CD8-positive, alpha-beta memory T cell (primary cell): Measurements from ENCODE around the gene MAT1A. TPM values are rescaled to one million over a fixed set of nuclear protein-coding genes. Genes with fewer than 3 reads are reported as not detected.
"Not testable (repeated sequence)": the region's sequence is repeated elsewhere in the genome, so short reads cannot be mapped to it uniquely, and the experiment has no call there.

ENCODE experiments used
- CTCF ChIA-PET: fragments of 350-600 bp; sonication (Branson Sonifier 250); formaldehyde crosslinking; loops from one replicate; lab custom pipeline; 2021; ENCODE audit warnings: antibody characterized with exemption; lab: Charles Lee
- POLR2A ChIA-PET: fragments of 350-600 bp; sonication (Branson Sonifier 250); formaldehyde crosslinking; loops from one replicate; lab custom pipeline; 2021; ENCODE audit warnings: antibody characterized with exemption; lab: Charles Lee
- DNase-seq, 5 donors: peaks; one replicate each; pipeline versions ENCODE4 v3.0.0 to v3.0.0-alpha.2; 2020 to 2022; ENCODE audit warnings: mixed read lengths in 1 of 5
- H3K27ac ChIP-seq: one replicate; pipeline ENCODE4 v1.7.0; 2013; ENCODE audit warnings: low read depth, mild to moderate bottlenecking, low read length, moderate library complexity
- H3K27me3 ChIP-seq: 2 replicates; pipeline ENCODE4 v1.7.0; 2013; ENCODE audit warnings: low read length, mild to moderate bottlenecking; ENCODE audit not compliant: insufficient read depth, poor library complexity, severe bottlenecking
- H3K36me3 ChIP-seq: 2 replicates; pipeline ENCODE4 v1.7.0; 2013; ENCODE audit warnings: mild to moderate bottlenecking, low read length, moderate library complexity; ENCODE audit not compliant: insufficient read depth
- H3K4me1 ChIP-seq: 2 replicates; pipeline ENCODE4 v1.7.0; 2013; ENCODE audit warnings: mild to moderate bottlenecking, low read length, moderate library complexity; ENCODE audit not compliant: insufficient read depth
- H3K4me3 ChIP-seq: 2 replicates; pipeline ENCODE4 v1.7.0; 2013; ENCODE audit warnings: mild to moderate bottlenecking, low read length
- H3K9me3 ChIP-seq: 2 replicates; pipeline ENCODE4 v1.7.0; 2013; ENCODE audit warnings: mild to moderate bottlenecking, low read length
- H3K27ac Mint-ChIP-seq, 8 donors: one replicate each; pipeline ENCODE4 v1.8.0; 2020 to 2021; ENCODE audit warnings: mixed read lengths in 8 of 8, mild to moderate bottlenecking in 6 of 8, inconsistent platforms in 3 of 8, moderate library complexity in 3 of 8
- H3K27me3 Mint-ChIP-seq, 2 donors: one replicate each; pipeline ENCODE4 v1.8.0; 2020 to 2021; ENCODE audit warnings: mixed read lengths in 2 of 2, mild to moderate bottlenecking in 1 of 2, moderate library complexity in 1 of 2
- H3K36me3 Mint-ChIP-seq, 3 donors: one replicate each; pipeline ENCODE4 v1.8.0; 2020 to 2021; ENCODE audit warnings: mixed read lengths in 3 of 3, inconsistent platforms in 1 of 3, mild to moderate bottlenecking in 1 of 3
- H3K4me1 Mint-ChIP-seq, 3 donors: one replicate each; pipeline ENCODE4 v1.8.0; 2020 to 2021; ENCODE audit warnings: mixed read lengths in 3 of 3, inconsistent platforms in 1 of 3, mild to moderate bottlenecking in 1 of 3
- H3K4me3 Mint-ChIP-seq, 7 donors: one replicate each; pipeline ENCODE4 v1.8.0; 2020 to 2021; ENCODE audit warnings: mixed read lengths in 7 of 7, mild to moderate bottlenecking in 6 of 7, moderate library complexity in 4 of 7, inconsistent platforms in 2 of 7
- H3K9me3 Mint-ChIP-seq, 5 donors: one replicate each; pipeline ENCODE4 v1.8.0; 2020 to 2022; ENCODE audit warnings: mixed read lengths in 5 of 5, mild to moderate bottlenecking in 3 of 5, moderate library complexity in 2 of 5, inconsistent platforms in 1 of 5
- polyA plus RNA-seq: library from polyadenylated mRNA; unstranded; fragments of 300-500 nt; fragmentation: Illumina TruSeq; gene quantifications from one replicate; pipeline ENCODE4 v1.2.3, GENCODE V29; 2021
- total RNA-seq, 2 experiments: library from RNA; stranded (reverse); gene quantifications; one replicate each; pipeline ENCODE4 v1.2.3, GENCODE V29; 2021

Gene MAT1A
- total and polyA plus RNA-seq, 3 experiments from 2014 or later = not detected

DNA sequence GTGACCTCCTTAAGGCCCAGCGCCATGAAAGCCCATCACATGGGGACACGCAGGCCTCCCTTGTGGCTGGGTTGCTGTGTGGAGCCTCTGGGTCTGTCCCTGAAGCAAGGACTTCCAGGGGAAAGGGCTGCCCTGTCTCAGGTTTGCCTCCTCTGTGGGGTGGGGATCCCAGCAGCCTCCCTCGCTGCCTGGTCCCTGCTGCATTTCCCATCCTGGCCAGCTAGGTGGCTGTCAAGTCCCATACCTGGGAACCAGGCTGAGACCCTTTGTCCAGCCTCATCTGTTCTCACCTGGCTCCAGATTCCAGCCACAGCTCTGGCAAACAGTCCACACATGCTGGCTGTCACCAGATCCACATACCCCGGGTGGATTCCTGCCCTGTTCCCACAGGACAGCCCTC, 32.7 kb downstream of the MAT1A start:
- H3K4me1 ChIP-seq, POLR2A ChIA-PET, H3K27ac ChIP-seq, H3K9me3 ChIP-seq, H3K36me3 ChIP-seq, H3K27me3 Mint-ChIP-seq, H3K9me3 Mint-ChIP-seq, H3K27ac Mint-ChIP-seq, H3K36me3 Mint-ChIP-seq, H3K27me3 ChIP-seq, CTCF ChIA-PET, H3K4me3 ChIP-seq, DNase-seq: not testable (repeated sequence)
- Mint-ChIP-seq H3K4me3 (peak overlapping the region in 1 of 7 donors; percentile 48), H3K4me1 (peaks cover 5 to 12% (median 8%) of the 10 kb centered on the region in 3 donors)

DNA sequence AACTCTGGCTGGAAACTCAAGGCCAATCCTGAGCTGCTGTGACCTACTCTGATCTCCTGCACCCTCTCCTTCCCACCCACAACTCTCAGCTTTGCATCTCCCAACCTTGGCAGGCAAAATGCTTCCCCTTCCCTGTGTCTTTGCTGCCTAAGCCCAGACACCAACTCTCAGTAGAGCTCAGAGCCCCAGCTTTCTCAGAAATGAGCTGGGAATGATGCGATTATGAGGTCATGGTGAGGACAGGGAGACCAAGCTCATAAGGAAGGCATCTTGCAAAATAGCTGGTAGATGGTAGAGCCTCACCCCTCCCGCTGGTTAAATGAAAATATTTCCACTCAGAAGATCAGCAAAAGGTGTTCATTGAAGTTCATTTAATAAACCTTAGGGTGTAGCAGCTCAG, 34.7 kb downstream of the MAT1A start:
- H3K4me1 ChIP-seq, CTCF ChIA-PET, H3K36me3 Mint-ChIP-seq, H3K9me3 Mint-ChIP-seq, H3K27me3 ChIP-seq, POLR2A ChIA-PET, H3K36me3 ChIP-seq, H3K4me3 Mint-ChIP-seq, H3K27ac Mint-ChIP-seq, H3K27ac ChIP-seq, H3K4me3 ChIP-seq, DNase-seq, H3K9me3 ChIP-seq, H3K27me3 Mint-ChIP-seq: not testable (repeated sequence)
- H3K4me1 Mint-ChIP-seq = peaks cover 5 to 12% (median 8%) of the 10 kb centered on the region in 3 donors

DNA sequence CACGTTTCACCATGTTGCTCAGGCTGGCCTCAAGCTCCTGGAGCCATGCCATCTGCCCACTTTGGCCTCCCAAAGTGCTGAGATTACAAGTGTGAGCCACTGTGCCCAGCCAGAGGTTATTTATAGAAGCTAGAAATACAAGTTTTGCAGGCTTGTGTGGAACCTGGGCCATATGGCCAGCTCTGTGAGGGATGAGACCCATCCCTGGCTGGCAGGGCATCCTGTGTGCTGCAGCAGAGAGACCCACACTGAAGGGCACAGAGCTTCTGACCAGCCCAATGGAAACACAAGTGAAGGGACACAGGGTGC, 35.5 kb downstream of the MAT1A start:
- H3K27ac ChIP-seq, H3K4me3 Mint-ChIP-seq, H3K36me3 Mint-ChIP-seq, DNase-seq, POLR2A ChIA-PET, H3K27me3 Mint-ChIP-seq, H3K4me3 ChIP-seq, H3K9me3 ChIP-seq, H3K4me1 ChIP-seq, H3K27me3 ChIP-seq, H3K9me3 Mint-ChIP-seq, CTCF ChIA-PET, H3K36me3 ChIP-seq: not testable (repeated sequence)
- Mint-ChIP-seq H3K27ac (peak overlapping the region in 1 of 8 donors; percentile 59), H3K4me1 (peaks cover 5 to 12% (median 8%) of the 10 kb centered on the region in 3 donors)

DNA sequence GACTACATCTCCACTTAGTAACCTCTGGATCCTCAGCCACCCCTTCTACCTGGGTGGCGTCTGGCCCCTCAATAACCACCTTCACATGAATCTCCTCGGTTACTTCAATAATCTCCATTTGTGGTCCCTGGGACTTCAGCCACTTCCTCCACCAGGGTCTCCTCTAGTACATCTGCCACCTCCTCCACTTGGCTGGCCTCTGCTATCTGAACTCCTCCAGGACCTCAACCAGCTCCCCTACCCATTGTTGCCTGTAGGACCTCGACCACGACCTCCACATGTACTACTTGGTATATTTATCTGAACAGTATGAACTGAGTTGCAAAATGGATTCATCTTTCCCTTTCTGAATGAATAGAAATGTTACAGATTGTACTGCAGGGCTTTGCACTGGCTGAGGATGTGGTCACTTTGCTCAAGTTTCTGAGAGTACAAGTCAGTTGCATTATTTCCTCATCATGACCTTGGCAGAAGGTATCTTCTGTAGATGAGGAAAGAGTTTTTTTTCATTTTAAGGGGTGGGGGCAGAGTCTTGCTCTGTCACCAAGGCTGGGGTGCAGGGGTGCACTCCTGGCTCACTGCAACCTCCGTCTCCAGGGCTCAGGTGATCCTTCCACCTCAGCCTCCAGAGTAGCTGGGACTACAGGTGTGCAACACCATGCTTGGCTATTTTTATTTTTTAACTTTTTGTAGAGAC, 36.0 kb downstream of the MAT1A start:
- Histone ChIP-seq H3K4me1 (no peaks in the 10 kb centered on the region), H3K36me3 (no peaks in the 10 kb centered on the region), H3K27me3 (no peaks in the 10 kb centered on the region), H3K9me3 (no peaks in the 10 kb centered on the region), H3K27ac (no peak overlapping the region), H3K4me3 (no peak overlapping the region)
- CTCF ChIA-PET = no interaction called here
- peaks cover 0 to 3% of the 10 kb centered on the region in 2 donors for H3K27me3 Mint-ChIP-seq
- peak overlapping the region in 5 of 8 donors; percentile 2 to 89 (median 59) for H3K27ac Mint-ChIP-seq
- no peaks in the 10 kb centered on the region for H3K9me3 Mint-ChIP-seq
- DNase-seq = no peak
- peaks cover 5 to 12% (median 8%) of the 10 kb centered on the region in 3 donors for H3K4me1 Mint-ChIP-seq
- H3K4me3 Mint-ChIP-seq = peak overlapping the region in 2 of 7 donors; percentile 12 to 64
- H3K36me3 Mint-ChIP-seq = no peaks in the 10 kb centered on the region
- POLR2A ChIA-PET = no interaction called here

DNA sequence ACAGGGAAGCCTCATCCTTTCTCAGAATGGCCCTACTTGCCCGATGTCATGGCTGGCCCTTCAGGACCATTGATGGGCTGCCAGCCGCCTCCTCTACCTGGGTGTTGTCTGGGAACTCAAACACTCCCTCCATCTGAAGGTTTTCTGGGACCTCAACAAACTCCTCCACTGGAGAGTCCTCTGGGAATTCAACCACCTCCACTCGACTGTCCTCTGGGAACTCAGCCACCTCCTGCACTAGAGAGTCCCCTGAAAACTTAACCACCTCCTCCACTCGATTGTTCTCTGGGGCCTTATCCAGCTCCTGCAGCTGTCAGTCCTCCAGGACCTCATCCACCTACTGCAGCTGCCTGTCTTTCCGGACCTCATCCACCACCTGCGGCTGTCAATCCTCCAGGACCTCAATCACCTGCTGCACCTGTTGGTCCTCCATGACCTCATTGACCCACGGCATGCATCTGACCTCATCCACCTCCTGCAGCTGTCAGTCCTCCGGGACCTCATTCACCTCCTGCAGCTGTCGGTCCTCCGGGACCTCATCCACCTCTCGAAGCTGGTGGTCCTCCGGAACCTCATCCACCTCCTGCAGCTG, 37.1 kb downstream of the MAT1A start:
- H3K9me3 ChIP-seq = no peaks in the 10 kb centered on the region
- peaks cover 0 to 3% of the 10 kb centered on the region in 2 donors for H3K27me3 Mint-ChIP-seq
- H3K9me3 Mint-ChIP-seq = no peaks in the 10 kb centered on the region
- peak overlapping the region in 1 of 8 donors; percentile 17 for H3K27ac Mint-ChIP-seq
- CTCF ChIA-PET = no interaction called here
- H3K27me3 ChIP-seq = no peaks in the 10 kb centered on the region
- no peak overlapping the region for H3K4me3 ChIP-seq
- peaks cover 5 to 12% (median 8%) of the 10 kb centered on the region in 3 donors for H3K4me1 Mint-ChIP-seq
- no peak overlapping the region for H3K4me3 Mint-ChIP-seq
- no peaks in the 10 kb centered on the region for H3K4me1 ChIP-seq
- no peak overlapping the region for H3K27ac ChIP-seq
- H3K36me3 Mint-ChIP-seq = no peaks in the 10 kb centered on the region
- no peak for DNase-seq
- POLR2A ChIA-PET = no interaction called here
- no peaks in the 10 kb centered on the region for H3K36me3 ChIP-seq

DNA sequence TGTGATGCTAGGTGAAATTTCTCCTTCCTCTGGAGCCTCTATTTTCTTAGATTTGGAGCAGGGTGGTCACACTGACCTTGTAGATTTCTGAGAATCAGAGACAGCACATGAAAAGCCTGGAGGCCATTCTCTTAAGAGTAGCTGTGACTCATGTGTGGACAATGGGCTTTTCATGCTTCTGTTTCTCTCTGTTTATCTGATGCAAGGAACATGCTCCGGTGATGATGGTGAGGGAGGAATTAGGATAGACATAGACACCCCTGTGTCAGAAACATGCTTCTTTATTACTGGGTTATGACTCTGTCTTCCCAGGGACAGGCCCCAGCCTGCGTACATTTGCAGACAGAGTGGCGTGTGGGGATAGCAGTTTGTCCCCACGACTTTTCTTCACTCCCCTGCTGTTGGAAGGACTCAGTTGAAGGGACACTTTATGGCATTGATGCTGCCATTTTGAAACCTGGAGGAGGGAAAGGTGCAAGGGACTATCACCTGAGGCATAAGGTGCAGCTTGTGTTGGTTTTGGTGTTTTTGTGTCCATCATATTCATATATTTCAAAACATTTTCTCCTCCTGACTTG, 37.7 kb downstream of the MAT1A start:
- DNase-seq, H3K36me3 ChIP-seq, POLR2A ChIA-PET, H3K9me3 ChIP-seq, H3K4me1 ChIP-seq, H3K27ac ChIP-seq, H3K27me3 Mint-ChIP-seq, H3K4me3 Mint-ChIP-seq, H3K9me3 Mint-ChIP-seq, CTCF ChIA-PET, H3K27ac Mint-ChIP-seq, H3K4me3 ChIP-seq, H3K36me3 Mint-ChIP-seq, H3K27me3 ChIP-seq: not testable (repeated sequence)
- peaks cover 5 to 12% (median 8%) of the 10 kb centered on the region in 3 donors for H3K4me1 Mint-ChIP-seq

DNA sequence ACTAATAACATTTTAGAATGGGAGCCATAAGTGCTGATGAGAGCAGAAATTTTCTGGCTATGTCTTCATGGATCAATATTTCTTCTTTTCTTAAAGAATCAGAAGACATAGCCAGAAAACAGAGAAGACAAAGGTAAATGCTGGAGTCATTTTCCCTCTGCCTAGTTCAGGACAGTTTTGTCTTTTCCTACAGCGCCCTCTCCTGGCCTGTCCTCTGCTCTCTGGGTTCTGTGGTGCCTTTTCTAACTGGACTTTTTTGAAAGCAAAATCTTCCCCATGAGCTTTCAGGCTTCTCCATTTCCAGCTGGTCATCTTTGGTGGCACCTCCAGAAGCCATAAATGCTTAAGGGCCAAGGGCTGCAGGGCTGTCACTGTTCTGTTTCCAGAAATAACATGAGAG, 39.1 kb downstream of the MAT1A start:
- H3K36me3 Mint-ChIP-seq, DNase-seq, H3K27ac Mint-ChIP-seq, CTCF ChIA-PET, H3K4me3 Mint-ChIP-seq, H3K36me3 ChIP-seq, H3K27me3 Mint-ChIP-seq, H3K27ac ChIP-seq, H3K9me3 ChIP-seq, POLR2A ChIA-PET, H3K4me3 ChIP-seq, H3K9me3 Mint-ChIP-seq, H3K4me1 ChIP-seq, H3K27me3 ChIP-seq: not testable (repeated sequence)
- peaks cover 5 to 12% (median 8%) of the 10 kb centered on the region in 3 donors for H3K4me1 Mint-ChIP-seq

GRCh38 chr10:80249906-80250305, 39.6 kb downstream of the MAT1A start:
- POLR2A ChIA-PET = not testable (repeated sequence)

More at GRCh38 chr10:80249906-80250305, 39.6 kb downstream of the MAT1A start:
- H3K27ac Mint-ChIP-seq, H3K4me3 Mint-ChIP-seq, H3K4me1 ChIP-seq, H3K4me3 ChIP-seq, DNase-seq, H3K27me3 Mint-ChIP-seq, H3K9me3 Mint-ChIP-seq, CTCF ChIA-PET, H3K9me3 ChIP-seq, H3K36me3 ChIP-seq, H3K27me3 ChIP-seq, H3K27ac ChIP-seq, H3K36me3 Mint-ChIP-seq: not testable (repeated sequence)
- peaks cover 5 to 12% (median 8%) of the 10 kb centered on the region in 3 donors for H3K4me1 Mint-ChIP-seq
